Ishikawa (cell line): ENCODE data around the gene OR6C68.

Experiments used
- CEBPB ChIP-seq: IDR thresholded peaks from 2 replicates; pipeline ENCODE4 v1.6.1; 2012
- CREB1 ChIP-seq: IDR thresholded peaks from 2 replicates; pipeline ENCODE4 v1.6.1; 2012; ENCODE audit warnings: low read depth
- EGR1 ChIP-seq: IDR thresholded peaks from 2 replicates; pipeline ENCODE4 v1.6.1; 2012
- EP300 ChIP-seq: IDR thresholded peaks from 2 replicates; pipeline ENCODE4 v1.6.1; 2012; ENCODE audit warnings: borderline replicate concordance
- FOXM1 ChIP-seq: IDR thresholded peaks from 2 replicates; pipeline ENCODE4 v1.6.1; 2012; ENCODE audit warnings: low read depth, borderline replicate concordance
- NFIC ChIP-seq: IDR thresholded peaks from 2 replicates; pipeline ENCODE4 v1.6.1; 2012
- RAD21 ChIP-seq: IDR thresholded peaks from 2 replicates; pipeline ENCODE4 v1.6.1; 2012; ENCODE audit warnings: low read depth
- TAF1 ChIP-seq: IDR thresholded peaks from 2 replicates; pipeline ENCODE4 v1.6.1; 2012; ENCODE audit warnings: low read depth, mild to moderate bottlenecking
- TCF12 ChIP-seq: IDR thresholded peaks from 2 replicates; pipeline ENCODE4 v1.6.1; 2012; ENCODE audit warnings: low read depth
- TEAD4 ChIP-seq: IDR thresholded peaks from 2 replicates; pipeline ENCODE4 v1.6.1; 2012
- YY1 ChIP-seq: IDR thresholded peaks from 2 replicates; pipeline ENCODE4 v1.6.1; 2012; ENCODE audit warnings: low read depth
- ZBTB7A ChIP-seq: IDR thresholded peaks from 2 replicates; pipeline ENCODE4 v1.6.1; 2012; ENCODE audit warnings: low read depth
- TF ChIP-seq, protein P1 (sequence below): IDR thresholded peaks from 2 replicates; pipeline ENCODE4 v1.6.1; 2012; ENCODE audit warnings: low read depth, mild to moderate bottlenecking
- TF ChIP-seq, protein P2 (sequence below): IDR thresholded peaks from 2 replicates; pipeline ENCODE4 v1.6.1; 2012
- TF ChIP-seq, protein P3 (sequence below): IDR thresholded peaks from 2 replicates; pipeline ENCODE4 v1.6.1; 2012

Gene OR6C68

DNA sequence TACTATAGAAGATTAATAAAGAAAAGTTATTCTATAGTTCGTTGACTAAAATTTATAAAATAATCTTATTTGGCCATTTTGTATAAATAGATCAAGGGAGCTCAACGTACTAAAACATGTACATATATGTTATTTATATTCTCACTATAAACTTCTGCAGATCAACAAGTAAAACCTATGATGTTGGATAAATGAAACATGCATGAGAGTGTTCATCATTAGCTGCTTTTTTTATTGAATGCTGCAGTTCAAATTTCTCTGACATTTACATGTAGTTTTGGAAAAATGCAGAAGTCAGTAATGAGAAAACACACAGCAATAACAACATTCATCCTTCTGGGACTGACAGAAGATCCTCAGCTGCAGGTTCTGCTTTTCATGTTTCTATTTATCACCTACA is at the start of gene OR6C68:
Gene OR6C68, plus strand, starts transcription at position 301 of the 400 bp plus-strand sequence. Its CDS starts 0 bp downstream, at position 301.
- TF ChIP-seq, protein P1, sequence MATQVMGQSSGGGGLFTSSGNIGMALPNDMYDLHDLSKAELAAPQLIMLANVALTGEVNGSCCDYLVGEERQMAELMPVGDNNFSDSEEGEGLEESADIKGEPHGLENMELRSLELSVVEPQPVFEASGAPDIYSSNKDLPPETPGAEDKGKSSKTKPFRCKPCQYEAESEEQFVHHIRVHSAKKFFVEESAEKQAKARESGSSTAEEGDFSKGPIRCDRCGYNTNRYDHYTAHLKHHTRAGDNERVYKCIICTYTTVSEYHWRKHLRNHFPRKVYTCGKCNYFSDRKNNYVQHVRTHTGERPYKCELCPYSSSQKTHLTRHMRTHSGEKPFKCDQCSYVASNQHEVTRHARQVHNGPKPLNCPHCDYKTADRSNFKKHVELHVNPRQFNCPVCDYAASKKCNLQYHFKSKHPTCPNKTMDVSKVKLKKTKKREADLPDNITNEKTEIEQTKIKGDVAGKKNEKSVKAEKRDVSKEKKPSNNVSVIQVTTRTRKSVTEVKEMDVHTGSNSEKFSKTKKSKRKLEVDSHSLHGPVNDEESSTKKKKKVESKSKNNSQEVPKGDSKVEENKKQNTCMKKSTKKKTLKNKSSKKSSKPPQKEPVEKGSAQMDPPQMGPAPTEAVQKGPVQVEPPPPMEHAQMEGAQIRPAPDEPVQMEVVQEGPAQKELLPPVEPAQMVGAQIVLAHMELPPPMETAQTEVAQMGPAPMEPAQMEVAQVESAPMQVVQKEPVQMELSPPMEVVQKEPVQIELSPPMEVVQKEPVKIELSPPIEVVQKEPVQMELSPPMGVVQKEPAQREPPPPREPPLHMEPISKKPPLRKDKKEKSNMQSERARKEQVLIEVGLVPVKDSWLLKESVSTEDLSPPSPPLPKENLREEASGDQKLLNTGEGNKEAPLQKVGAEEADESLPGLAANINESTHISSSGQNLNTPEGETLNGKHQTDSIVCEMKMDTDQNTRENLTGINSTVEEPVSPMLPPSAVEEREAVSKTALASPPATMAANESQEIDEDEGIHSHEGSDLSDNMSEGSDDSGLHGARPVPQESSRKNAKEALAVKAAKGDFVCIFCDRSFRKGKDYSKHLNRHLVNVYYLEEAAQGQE, result no peak
- TF ChIP-seq EGR1, result no peak
- no peak for TF ChIP-seq YY1
- TF ChIP-seq CREB1, result no peak
- no peak for TF ChIP-seq EP300
- TF ChIP-seq, protein P2, sequence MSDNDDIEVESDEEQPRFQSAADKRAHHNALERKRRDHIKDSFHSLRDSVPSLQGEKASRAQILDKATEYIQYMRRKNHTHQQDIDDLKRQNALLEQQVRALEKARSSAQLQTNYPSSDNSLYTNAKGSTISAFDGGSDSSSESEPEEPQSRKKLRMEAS, result no peak
- TF ChIP-seq TCF12, result no peak
- TF ChIP-seq RAD21, result no peak
- no peak for TF ChIP-seq CEBPB
- no peak for TF ChIP-seq NFIC
- no peak for TF ChIP-seq FOXM1
- no peak for TF ChIP-seq TEAD4
- TF ChIP-seq, protein P3, sequence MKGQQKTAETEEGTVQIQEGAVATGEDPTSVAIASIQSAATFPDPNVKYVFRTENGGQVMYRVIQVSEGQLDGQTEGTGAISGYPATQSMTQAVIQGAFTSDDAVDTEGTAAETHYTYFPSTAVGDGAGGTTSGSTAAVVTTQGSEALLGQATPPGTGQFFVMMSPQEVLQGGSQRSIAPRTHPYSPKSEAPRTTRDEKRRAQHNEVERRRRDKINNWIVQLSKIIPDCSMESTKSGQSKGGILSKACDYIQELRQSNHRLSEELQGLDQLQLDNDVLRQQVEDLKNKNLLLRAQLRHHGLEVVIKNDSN, result no peak
- no peak for TF ChIP-seq TAF1
- TF ChIP-seq ZBTB7A, result no peak

DNA sequence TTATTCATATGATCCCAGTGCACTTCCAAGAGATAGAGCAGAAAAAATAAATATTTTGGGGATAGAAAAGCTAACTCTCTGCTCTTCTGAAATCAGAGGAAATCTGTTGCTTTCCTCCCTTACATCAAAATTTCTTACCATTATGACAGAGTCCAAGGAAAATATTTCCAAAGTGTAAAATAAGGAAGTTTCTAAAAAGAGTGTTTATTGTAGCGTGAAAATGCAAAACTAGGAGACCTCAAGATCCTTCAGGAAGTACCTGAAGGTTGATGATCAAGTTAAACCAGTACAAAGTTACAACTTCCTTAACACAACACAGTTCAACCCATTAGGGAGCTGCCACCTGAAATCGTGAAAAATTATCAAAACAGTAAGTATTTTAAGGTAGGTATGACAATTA is 48.4 kb upstream of the OR6C68 start, which contains the start of gene OR6C2:
Gene OR6C2, plus strand, starts transcription at position 301 of the 400 bp plus-strand sequence. CDS start 8,138 bp downstream, outside the sequence.
- no peak for TF ChIP-seq YY1

DNA sequence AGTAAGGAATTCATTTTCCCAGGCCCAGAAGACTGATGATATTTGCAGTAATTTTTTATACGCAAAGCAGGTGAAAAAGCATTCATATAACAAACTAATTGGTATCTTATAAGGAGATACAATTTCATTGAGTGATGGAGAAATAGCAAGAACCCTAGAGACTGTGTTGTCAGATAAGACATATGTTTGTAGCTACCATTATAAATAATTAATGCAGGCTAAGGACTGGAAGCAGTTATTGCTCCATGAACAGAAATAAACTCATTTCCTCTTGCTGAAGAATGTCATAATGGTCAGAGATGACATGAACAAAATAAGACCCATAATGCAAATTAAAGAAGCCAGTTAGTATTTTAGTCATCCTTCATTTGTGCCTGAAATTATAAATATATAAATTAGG is 46.8 kb upstream of the OR6C68 start:
- TF ChIP-seq CREB1 (no peak), ZBTB7A (no peak), CEBPB (no peak), TEAD4 (no peak)
- TF ChIP-seq, protein P1, result no peak

DNA sequence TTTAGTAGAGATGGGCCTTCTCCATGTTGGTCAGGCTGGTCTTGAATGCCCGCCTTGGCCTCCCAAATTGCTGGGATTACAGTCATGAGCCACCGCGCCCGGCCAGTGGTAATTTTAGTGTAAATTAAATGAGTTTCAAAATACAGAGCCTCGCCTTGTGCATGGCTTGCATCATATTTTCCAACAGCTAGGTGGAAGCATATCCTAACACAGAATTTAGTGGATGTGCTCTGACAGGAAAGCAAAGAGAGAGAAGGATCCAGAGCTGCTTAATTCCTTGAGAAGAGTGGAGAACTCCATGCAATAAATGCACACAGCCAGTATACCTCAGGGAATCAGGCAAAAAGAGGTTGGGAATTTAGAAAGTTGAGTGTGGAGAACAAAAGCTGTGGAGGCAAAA is 45.9 kb upstream of the OR6C68 start:
- TF ChIP-seq EP300, result no peak
- TF ChIP-seq, protein P1, result no peak
- TF ChIP-seq YY1, result no peak
- TF ChIP-seq, protein P3, result no peak
- TF ChIP-seq TAF1, result no peak
- TF ChIP-seq FOXM1, result no peak
- TF ChIP-seq, protein P2, result no peak
- TF ChIP-seq CEBPB, result no peak
- TF ChIP-seq NFIC, result no peak
- TF ChIP-seq CREB1, result no peak
- no peak for TF ChIP-seq RAD21
- TF ChIP-seq TCF12, result no peak
- TF ChIP-seq ZBTB7A, result no peak
- no peak for TF ChIP-seq EGR1
- TF ChIP-seq TEAD4, result no peak

DNA sequence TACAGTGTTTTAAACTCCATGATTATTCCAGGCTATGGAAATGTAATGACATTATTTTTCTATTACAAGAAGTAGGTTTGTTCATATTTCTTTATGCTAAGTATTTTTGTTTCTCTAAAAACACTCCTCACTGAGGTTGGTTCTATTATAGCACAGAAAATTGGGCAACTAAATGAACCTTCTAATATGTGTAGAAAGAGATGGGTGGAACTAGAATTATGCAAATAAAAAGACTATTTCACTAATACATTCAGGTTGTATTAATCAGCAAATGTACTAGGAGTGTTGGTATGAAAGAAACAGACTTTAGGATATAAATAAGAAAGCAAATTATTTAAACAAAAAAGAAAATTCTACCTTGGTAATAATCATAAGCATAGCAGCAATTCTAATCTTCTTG is 43.4 kb upstream of the OR6C68 start:
- TF ChIP-seq TCF12 (no peak), EP300 (no peak), YY1 (no peak), CREB1 (no peak), ZBTB7A (no peak), CEBPB (no peak), FOXM1 (no peak), NFIC (no peak)
- TF ChIP-seq, protein P1, result no peak
